IMR-90 (cell line): ENCODE measurements around the gene GPR183. TPM values are rescaled to one million over a fixed set of nuclear protein-coding genes. Genes with fewer than 3 reads are reported as not detected.

Experiments used
- ATAC-seq: fragments of 200-7000 bp; cut with Tn5 transposase; 2 replicates; pipeline ENCODE4 v1.9.1; 2020; ENCODE audit warnings: low read depth, mild to moderate bottlenecking, moderate library complexity
- BruUV-seq: library from RNA; stranded (reverse); fragments of 400-500 nt; replicated peaks from 2 replicates; lab custom pipeline; 2021; lab: Mats Ljungman, UMichigan
- CTCF ChIA-PET: fragments of 300-600 bp; formaldehyde crosslinking; extraction: SDS; loops from one replicate; lab custom pipeline; 2021; ENCODE audit warnings: antibody characterized with exemption; lab: Yijun Ruan, JAX
- POLR2A ChIA-PET: fragments of 300-600 bp; sonication (Branson Sonifier 250); formaldehyde crosslinking; loops from one replicate; lab custom pipeline; 2022; ENCODE audit warnings: antibody characterized with exemption; ENCODE audit not compliant: unreplicated experiment; lab: Charles Lee
- DNase-seq: peaks from one replicate; pipeline ENCODE4 v3.0.0; 2013
- H2AFZ ChIP-seq: replicated peaks from 2 replicates; pipeline ENCODE3; 2013; ENCODE audit warnings: low read length, mild to moderate bottlenecking; ENCODE audit not compliant: poor library complexity
- H2AK5ac ChIP-seq: 2 replicates; pipeline ENCODE4 v1.6.1; 2013; ENCODE audit warnings: low read depth, low read length, inconsistent platforms
- H2AK9ac ChIP-seq: replicated peaks from 2 replicates; pipeline ENCODE3; 2013; ENCODE audit warnings: mild to moderate bottlenecking, low read depth, low read length, moderate library complexity; ENCODE audit not compliant: poor library complexity
- H2BK120ac ChIP-seq: 2 replicates; pipeline ENCODE4 v1.6.1; 2013; ENCODE audit warnings: low read depth, low read length, inconsistent platforms
- H2BK15ac ChIP-seq: 3 replicates; pipeline ENCODE4 v1.6.1; 2013; ENCODE audit warnings: low read depth, low read length, inconsistent platforms
- H2BK20ac ChIP-seq: 2 replicates; pipeline ENCODE4 v1.6.1; 2013; ENCODE audit warnings: low read depth, mild to moderate bottlenecking, inconsistent platforms, low read length, moderate library complexity
- H2BK5ac ChIP-seq: 2 replicates; pipeline ENCODE4 v1.6.1; 2013; ENCODE audit warnings: mild to moderate bottlenecking, low read depth, low read length, inconsistent platforms; ENCODE audit not compliant: poor library complexity, severe bottlenecking
- H3K14ac ChIP-seq: replicated peaks from 2 replicates; pipeline ENCODE4 v1.6.1; 2013; ENCODE audit warnings: low read depth, low read length, inconsistent platforms
- H3K18ac ChIP-seq: 2 replicates; pipeline ENCODE4 v1.6.1; 2013; ENCODE audit warnings: low read depth, low read length, control low read depth
- H3K23ac ChIP-seq: 2 replicates; pipeline ENCODE4 v1.6.1; 2013; ENCODE audit warnings: low read depth, low read length, inconsistent platforms
- H3K27ac ChIP-seq: 2 replicates; pipeline ENCODE4 v1.5.1; 2013; ENCODE audit warnings: mild to moderate bottlenecking, control low read depth, low read length; ENCODE audit not compliant: insufficient read depth
- H3K27me3 ChIP-seq: 2 replicates; pipeline ENCODE4 v1.6.1; 2013; ENCODE audit warnings: low read length; ENCODE audit not compliant: control insufficient read depth, insufficient read depth
- H3K36me3 ChIP-seq: 2 replicates; pipeline ENCODE4 v1.6.1; 2013; ENCODE audit warnings: low read length, mixed read lengths; ENCODE audit not compliant: control insufficient read depth, insufficient read depth
- H3K4ac ChIP-seq: 2 replicates; pipeline ENCODE4 v1.6.1; 2013; ENCODE audit warnings: low read depth, low read length, inconsistent platforms
- H3K4me1 ChIP-seq: 2 replicates; pipeline ENCODE4 v1.6.1; 2013; ENCODE audit warnings: low read length, mixed read lengths; ENCODE audit not compliant: control insufficient read depth, insufficient read depth
- H3K4me2 ChIP-seq: 2 replicates; pipeline ENCODE4 v1.6.1; 2013; ENCODE audit warnings: low read depth, mild to moderate bottlenecking, control low read depth, low read length, moderate library complexity
- H3K4me3 ChIP-seq: 2 replicates; pipeline ENCODE4 v1.5.1; 2013; ENCODE audit warnings: low read depth, mild to moderate bottlenecking, control low read depth, low read length, moderate library complexity; ENCODE audit not compliant: insufficient read depth
- H3K56ac ChIP-seq: 2 replicates; pipeline ENCODE4 v1.6.1; 2013; ENCODE audit warnings: low read length, inconsistent platforms; ENCODE audit not compliant: insufficient read depth; ENCODE audit errors: extremely low read depth
- H3K79me1 ChIP-seq, 2 experiments: 2 replicates each; pipeline ENCODE4 v1.6.1; 2013; ENCODE audit warnings: low read length in 2 of 2, inconsistent platforms in 1 of 2, low read depth in 1 of 2
- H3K9ac ChIP-seq: 2 replicates; pipeline ENCODE4 v1.6.1; 2013; ENCODE audit warnings: low read depth, low read length, control low read depth
- H3K9me1 ChIP-seq: 2 replicates; pipeline ENCODE4 v1.6.1; 2013; ENCODE audit warnings: low read length, inconsistent platforms; ENCODE audit not compliant: insufficient read depth
- H3K9me3 ChIP-seq: 2 replicates; pipeline ENCODE4 v1.6.1; 2013; ENCODE audit warnings: low read length; ENCODE audit not compliant: control insufficient read depth, insufficient read depth
- H4K20me1 ChIP-seq: 2 replicates; pipeline ENCODE4 v1.6.1; 2013; ENCODE audit warnings: low read length, inconsistent platforms; ENCODE audit not compliant: insufficient read depth
- H4K5ac ChIP-seq: 2 replicates; pipeline ENCODE4 v1.6.1; 2013; ENCODE audit warnings: mild to moderate bottlenecking, low read depth, low read length, control low read depth
- H4K8ac ChIP-seq, 2 experiments: 2 replicates each; pipeline ENCODE4 v1.6.1; 2013; ENCODE audit warnings: low read depth in 2 of 2, low read length in 2 of 2, control low read depth in 1 of 2, inconsistent platforms in 1 of 2
- H4K91ac ChIP-seq: 2 replicates; pipeline ENCODE4 v1.6.1; 2013; ENCODE audit warnings: low read depth, low read length, inconsistent platforms; ENCODE audit not compliant: insufficient read depth
- BHLHE40 ChIP-seq: fragments of 150-350 bp; IDR thresholded peaks from 2 replicates; pipeline ENCODE4 v1.6.1; 2016; ENCODE audit warnings: mild to moderate bottlenecking, low read depth, low read length
- CEBPB ChIP-seq: IDR thresholded peaks from 2 replicates; pipeline ENCODE4 v1.6.1; 2012; ENCODE audit warnings: low read depth, low read length, improper control_type of control experiment
- CHD1 ChIP-seq: IDR thresholded peaks from 2 replicates; pipeline ENCODE4 v1.6.1; 2012; ENCODE audit warnings: low read depth, low read length, improper control_type of control experiment
- MAZ ChIP-seq: IDR thresholded peaks from 2 replicates; pipeline ENCODE4 v1.6.1; 2012; ENCODE audit warnings: low read depth, mild to moderate bottlenecking, low read length, improper control_type of control experiment, moderate library complexity, borderline replicate concordance
- MXI1 ChIP-seq: IDR thresholded peaks from 2 replicates; pipeline ENCODE4 v1.6.1; 2012; ENCODE audit warnings: low read depth, mild to moderate bottlenecking, low read length, moderate library complexity, borderline replicate concordance
- NFE2L2 ChIP-seq: fragments of 150-350 bp; IDR thresholded peaks from 2 replicates; pipeline ENCODE4 v1.6.1; 2016; ENCODE audit warnings: low read depth, mild to moderate bottlenecking, low read length
- RAD21 ChIP-seq: IDR thresholded peaks from 2 replicates; pipeline ENCODE4 v1.6.1; 2012; ENCODE audit warnings: low read length, improper control_type of control experiment
- RCOR1 ChIP-seq: IDR thresholded peaks from 2 replicates; pipeline ENCODE4 v1.6.1; 2012; ENCODE audit warnings: mild to moderate bottlenecking, low read length, improper control_type of control experiment; ENCODE audit not compliant: insufficient replicate concordance
- RFX5 ChIP-seq: IDR thresholded peaks from 2 replicates; pipeline ENCODE4 v1.8.0; 2012; ENCODE audit warnings: low read depth, mild to moderate bottlenecking, low read length, moderate library complexity
- SMC3 ChIP-seq: fragments of 150-350 bp; IDR thresholded peaks from 2 replicates; pipeline ENCODE4 v1.6.1; 2016; ENCODE audit warnings: low read depth, mild to moderate bottlenecking, antibody characterized with exemption, low read length, moderate library complexity
- WGBS, 2 experiments: methylation state at CpG; one replicate each; pipeline versions ENCODE4 v1.1.5 to v1.1.7; 2013; ENCODE audit warnings: missing lambda C conversion rate in 2 of 2; ENCODE audit not compliant: insufficient read length in 1 of 2; ENCODE audit errors: extremely low coverage in 2 of 2; 5-methylcytosine and 5-hydroxymethylcytosine counted together
- dilution Hi-C: fragments of 300-500 bp; cut with HindIII; formaldehyde crosslinking; loops from one replicate; pipeline ENCODE4 v1.14.3; 2018; ENCODE audit warnings: low sequenced_read_pairs; ENCODE audit not compliant: unreplicated experiment
- in situ Hi-C: fragments of 300-500 bp; cut with MboI; formaldehyde crosslinking; loops from 3 replicates; pipeline ENCODE4 v1.14.3; 2019; ENCODE audit warnings: low sequenced_read_pairs, inconsistent platforms, mixed read lengths
- intact Hi-C: fragments of 100-400 bp; cut with micrococcal nuclease; formaldehyde crosslinking; loops from 2 replicates; pipeline ENCODE4 v1.10.0; 2022
- polyA plus RNA-seq, 3 experiments: library from polyadenylated mRNA; depleted of rRNA; stranded (reverse); fragments of >200 nt; gene quantifications; 2 replicates each; pipeline ENCODE4 v1.2.3, GENCODE V29; 2012; ENCODE audit warnings: low replicate concordance in 1 of 3
- total RNA-seq: library from RNA; depleted of rRNA; stranded (reverse); fragments of >200 nt; gene quantifications from 2 replicates; pipeline ENCODE4 v1.2.3, GENCODE V29; 2012
- TF ChIP-seq, protein P1 (sequence below): conservative IDR thresholded peaks from 2 replicates; pipeline ENCODE4 v1.5.1; 2012; ENCODE audit warnings: mild to moderate bottlenecking, low read depth, low read length, improper control_type of control experiment

GPR183 gene
- total and polyA plus RNA-seq, 2 of the 4 experiments (the other 2 are of a cell fraction): 0.18 to 0.31 TPM

DNA sequence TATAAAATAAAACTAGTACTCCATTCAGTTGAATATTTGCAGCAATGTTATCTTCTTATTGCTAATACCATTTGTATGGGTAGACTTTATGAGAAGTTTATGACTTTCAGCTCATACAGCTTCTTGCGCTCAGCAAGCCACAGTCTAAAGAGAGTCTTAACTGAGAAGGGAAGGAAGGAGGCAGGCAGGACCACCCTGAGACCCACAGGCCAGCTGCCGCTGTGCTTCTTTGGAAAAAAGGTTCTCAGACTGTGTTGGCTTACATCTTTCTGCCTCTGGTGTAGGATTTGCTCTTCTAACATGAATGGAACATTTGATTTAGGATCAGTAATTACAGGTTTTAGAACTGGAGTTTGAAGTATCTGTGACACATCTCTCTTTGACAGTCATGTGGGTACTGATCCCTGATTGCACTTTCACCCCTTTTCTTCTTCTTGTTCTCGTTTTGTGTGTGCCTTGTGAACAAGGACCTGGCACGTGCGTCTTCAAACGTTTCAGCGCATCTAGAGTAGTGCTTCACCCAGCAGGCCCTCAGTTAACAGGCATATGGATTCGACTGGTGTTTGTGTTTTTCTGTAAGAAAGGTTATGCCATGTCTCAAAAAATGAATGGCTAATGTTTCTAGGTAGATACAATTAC, 41.9 kb downstream of the GPR183 start:
- H2AK9ac ChIP-seq: no peak overlapping the region
- no peak overlapping the region for H3K56ac ChIP-seq
- no peak overlapping the region for H2BK120ac ChIP-seq
- ATAC-seq (no peak), DNase-seq (no peak)
- no TSS peak for BruUV-seq
- TF ChIP-seq MXI1: no peak
- TF ChIP-seq RCOR1: no peak
- no peak for TF ChIP-seq MAZ
- TF ChIP-seq CEBPB: no peak
- no peak for TF ChIP-seq RAD21
- TF ChIP-seq RFX5: no peak
- no peak for TF ChIP-seq SMC3
- TF ChIP-seq, protein P1, sequence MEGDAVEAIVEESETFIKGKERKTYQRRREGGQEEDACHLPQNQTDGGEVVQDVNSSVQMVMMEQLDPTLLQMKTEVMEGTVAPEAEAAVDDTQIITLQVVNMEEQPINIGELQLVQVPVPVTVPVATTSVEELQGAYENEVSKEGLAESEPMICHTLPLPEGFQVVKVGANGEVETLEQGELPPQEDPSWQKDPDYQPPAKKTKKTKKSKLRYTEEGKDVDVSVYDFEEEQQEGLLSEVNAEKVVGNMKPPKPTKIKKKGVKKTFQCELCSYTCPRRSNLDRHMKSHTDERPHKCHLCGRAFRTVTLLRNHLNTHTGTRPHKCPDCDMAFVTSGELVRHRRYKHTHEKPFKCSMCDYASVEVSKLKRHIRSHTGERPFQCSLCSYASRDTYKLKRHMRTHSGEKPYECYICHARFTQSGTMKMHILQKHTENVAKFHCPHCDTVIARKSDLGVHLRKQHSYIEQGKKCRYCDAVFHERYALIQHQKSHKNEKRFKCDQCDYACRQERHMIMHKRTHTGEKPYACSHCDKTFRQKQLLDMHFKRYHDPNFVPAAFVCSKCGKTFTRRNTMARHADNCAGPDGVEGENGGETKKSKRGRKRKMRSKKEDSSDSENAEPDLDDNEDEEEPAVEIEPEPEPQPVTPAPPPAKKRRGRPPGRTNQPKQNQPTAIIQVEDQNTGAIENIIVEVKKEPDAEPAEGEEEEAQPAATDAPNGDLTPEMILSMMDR: no peak
- no peak for TF ChIP-seq CHD1
- no peak for TF ChIP-seq BHLHE40
- no peak for TF ChIP-seq NFE2L2
- intact Hi-C loops: loop anchor here (10.0 kb wide), 2 partner anchors 180 to 420 kb away; no protein-coding TSS in a partner anchor
- no peak overlapping the region for H3K4ac ChIP-seq
- no peak overlapping the region for H4K5ac ChIP-seq
- H3K4me1 ChIP-seq: no peaks in the 10 kb centered on the region
- H2BK20ac ChIP-seq: no peak overlapping the region
- H3K27me3 ChIP-seq: no peaks in the 10 kb centered on the region
- H4K8ac ChIP-seq: no peak overlapping the region
- dilution Hi-C loops: no loop called here
- H3K4me2 ChIP-seq: no peak overlapping the region
- ChIA-PET POLR2A (no interaction called here), CTCF (interaction anchor here (1.0 to 2.3 kb wide), 6 partner anchors 9 to 171 kb away, joined by 4 to 14 read pairs (median 4); no protein-coding TSS in a partner anchor)
- H3K14ac ChIP-seq: no peak overlapping the region
- WGBS, 2 experiments: no CpG with 5 or more reads among the region's 8 CpGs
- no peak overlapping the region for H2AK5ac ChIP-seq
- H2BK15ac ChIP-seq: no peak overlapping the region
- no peak overlapping the region for H3K18ac ChIP-seq
- no peak overlapping the region for H3K4me3 ChIP-seq
- H4K20me1 ChIP-seq: peaks cover 5% of the 10 kb centered on the region; the same call in 1 of the 2 replicates
- no peaks in the 10 kb centered on the region for H3K9me3 ChIP-seq
- H3K9ac ChIP-seq: no peak overlapping the region
- in situ Hi-C loops: no loop called here
- H3K9me1 ChIP-seq: no peaks in the 10 kb centered on the region
- no peak overlapping the region for H4K91ac ChIP-seq
- H3K23ac ChIP-seq: no peak overlapping the region
- no peak overlapping the region for H2BK5ac ChIP-seq
- no peak overlapping the region for H3K27ac ChIP-seq
- H2AFZ ChIP-seq: no peak overlapping the region
- peaks cover 0 to under 1% of the 10 kb centered on the region in 2 experiments; a peak in 2 of 4 replicates for H3K79me1 ChIP-seq
- H3K36me3 ChIP-seq: peaks cover 5% of the 10 kb centered on the region
